HCT116 (cell line): ENCODE measurements around the gene FRMD4A. TPM values are rescaled to one million over a fixed set of nuclear protein-coding genes. Genes with fewer than 3 reads are reported as not detected.

Experiments
- ATAC-seq: fragments of 200-7000 bp; cut with Tn5 transposase; 2 replicates; pipeline ENCODE4 v1.9.1; 2020; ENCODE audit warnings: mild to moderate bottlenecking, moderate library complexity
- BruUV-seq: library from RNA; stranded (reverse); fragments of 400-500 nt; replicated peaks from 2 replicates; lab custom pipeline; 2021; lab: Mats Ljungman, UMichigan
- CTCF ChIA-PET: fragments of 300-600 bp; sonication (Branson Sonifier 250); formaldehyde crosslinking; loops from one replicate; lab custom pipeline; 2021; ENCODE audit warnings: antibody characterized with exemption; lab: Charles Lee
- POLR2A ChIA-PET: fragments of 300-600, 350-600 bp; sonication (Branson Sonifier 250); formaldehyde crosslinking; loops from one replicate; lab custom pipeline; 2021; ENCODE audit warnings: antibody characterized with exemption; lab: Charles Lee
- RAD21 ChIA-PET, 2 experiments: fragments of 300-600 bp; sonication (Branson Sonifier 250); formaldehyde crosslinking; loops; one replicate each; lab custom pipeline; 2023; ENCODE audit warnings: low total read pairs in 2 of 2; ENCODE audit not compliant: uncharacterized antibody in 2 of 2, unreplicated experiment in 2 of 2, low non-redundant PET in 1 of 2; lab: Charles Lee
- DNase-seq: peaks from one replicate; pipeline ENCODE4 v3.0.0-alpha.2; 2010; ENCODE audit warnings: low read depth, low spot score
- H2AFZ ChIP-seq: fragments of 200-600 bp; shearing (Covaris generic), sonication (generic); 2 replicates; pipeline ENCODE4 v1.6.1; 2017; ENCODE audit warnings: low read depth, mixed run types, mixed read lengths, antibody characterized with exemption, low read length; ENCODE audit not compliant: poor library complexity, severe bottlenecking
- H3K27ac ChIP-seq: 2 replicates; pipeline ENCODE4 v1.5.1; 2012; ENCODE audit warnings: low read depth, low read length
- H3K27me3 ChIP-seq: fragments of 200-600 bp; sonication (generic); 2 replicates; pipeline ENCODE4 v1.6.1; 2016; ENCODE audit warnings: mixed run types, low read length, mixed read lengths; ENCODE audit not compliant: insufficient read depth
- H3K36me3 ChIP-seq, 2 experiments: fragments of 200-500 bp in 1 of 2; fragments of 200-600 bp in 1 of 2; sonication (Bioruptor generic) in 1 of 2; sonication (generic) in 1 of 2; 2 replicates each; pipeline versions ENCODE4 v1.5.1 to v1.6.1; 2014 to 2016; ENCODE audit warnings: low read length in 2 of 2, inconsistent platforms in 1 of 2, mixed read lengths in 1 of 2, mixed run types in 1 of 2; ENCODE audit not compliant: insufficient read depth in 2 of 2, control insufficient read depth in 1 of 2
- H3K4me1 ChIP-seq, 2 experiments: fragments of 200-600 bp in 1 of 2; sonication (generic) in 1 of 2; 2 replicates each; pipeline versions ENCODE4 v1.5.1 to v1.6.1; 2012 to 2017; ENCODE audit warnings: low read length in 2 of 2, inconsistent platforms in 1 of 2, mild to moderate bottlenecking in 1 of 2, mixed read lengths in 1 of 2, mixed run types in 1 of 2, moderate library complexity in 1 of 2; ENCODE audit not compliant: insufficient read depth in 2 of 2, control insufficient read depth in 1 of 2
- H3K4me2 ChIP-seq: fragments of 200-600 bp; sonication (generic); 2 replicates; pipeline ENCODE4 v1.6.1; 2017; ENCODE audit warnings: mixed run types, low read length, mixed read lengths
- H3K4me3 ChIP-seq, 2 experiments: fragments of 200-600 bp in 1 of 2; sonication (generic) in 1 of 2; replicated peaks in 1 of 2; 2 replicates each; pipeline ENCODE4 v1.5.1; 2011 to 2016; ENCODE audit warnings: low read length in 2 of 2, control low read depth in 1 of 2, low read depth in 1 of 2, mild to moderate bottlenecking in 1 of 2, mixed read lengths in 1 of 2, mixed run types in 1 of 2
- H3K79me2 ChIP-seq: fragments of 200-600 bp; sonication (generic); 2 replicates; pipeline ENCODE4 v1.6.1; 2017; ENCODE audit warnings: mild to moderate bottlenecking, mixed run types, low read length, moderate library complexity, mixed read lengths; ENCODE audit not compliant: insufficient read depth
- H3K9ac ChIP-seq: fragments of 200-600 bp; sonication (generic); 2 replicates; pipeline ENCODE4 v1.6.1; 2016; ENCODE audit warnings: low read length, mixed read lengths
- H3K9me2 ChIP-seq: fragments of 200-600 bp; sonication (generic), shearing (Covaris generic); 2 replicates; pipeline ENCODE4 v1.6.1; 2017; ENCODE audit warnings: mixed run types, mild to moderate bottlenecking, moderate library complexity; ENCODE audit not compliant: insufficient read depth
- H3K9me3 ChIP-seq, 2 experiments: fragments of 200-500 bp in 1 of 2; fragments of 200-600 bp in 1 of 2; sonication (Bioruptor generic) in 1 of 2; sonication (generic) in 1 of 2; 2 replicates each; pipeline ENCODE4 v1.6.1; 2014 to 2017; ENCODE audit warnings: low read length in 2 of 2, mixed read lengths in 2 of 2, inconsistent platforms in 1 of 2, low read depth in 1 of 2, mild to moderate bottlenecking in 1 of 2, mixed run types in 1 of 2, moderate library complexity in 1 of 2; ENCODE audit not compliant: control insufficient read depth in 1 of 2, insufficient read depth in 1 of 2
- H4K20me1 ChIP-seq: fragments of 200-600 bp; sonication (generic), shearing (Covaris generic); 2 replicates; pipeline ENCODE4 v1.6.1; 2017; ENCODE audit warnings: mixed run types, mild to moderate bottlenecking, moderate library complexity; ENCODE audit not compliant: insufficient read depth
- CEBPB ChIP-seq: IDR thresholded peaks from 2 replicates; pipeline ENCODE4 v1.6.1; 2012; ENCODE audit warnings: low read depth
- EGR1 ChIP-seq: IDR thresholded peaks from 2 replicates; pipeline ENCODE4 v1.6.1; 2012; ENCODE audit warnings: low read depth
- FOSL1 ChIP-seq: IDR thresholded peaks from 2 replicates; pipeline ENCODE4 v1.6.1; 2012; ENCODE audit warnings: low read depth
- MAX ChIP-seq: IDR thresholded peaks from 2 replicates; pipeline ENCODE4 v1.6.1; 2012
- YY1 ChIP-seq: IDR thresholded peaks from 2 replicates; pipeline ENCODE4 v1.6.1; 2011; ENCODE audit warnings: low read length, low read depth, moderate library complexity, mild to moderate bottlenecking; ENCODE audit not compliant: insufficient replicate concordance; ENCODE audit errors: extremely low read depth
- ZFX ChIP-seq: fragments of 450-650 bp; IDR thresholded peaks from 2 replicates; pipeline ENCODE4 v1.6.1; 2017
- intact Hi-C: fragments of 100-400 bp; cut with micrococcal nuclease; formaldehyde crosslinking; loops from 2 replicates; pipeline ENCODE4 v1.10.0; 2022
- total RNA-seq: library from RNA; stranded (reverse); gene quantifications from one replicate; pipeline ENCODE4 v1.2.1, GENCODE V29; 2021; ENCODE audit not compliant: unreplicated experiment
- TF ChIP-seq, protein P1 (sequence below): IDR thresholded peaks from 2 replicates; pipeline ENCODE4 v1.6.1; 2012
- TF ChIP-seq, protein P2 (sequence below): IDR thresholded peaks from 2 replicates; pipeline ENCODE4 v1.6.1; 2011; ENCODE audit warnings: mild to moderate bottlenecking, low read length, moderate library complexity; ENCODE audit not compliant: insufficient replicate concordance; ENCODE audit errors: extremely low read depth

Gene FRMD4A
- total RNA-seq, 1 experiment from 2014 or later: 0.20 TPM

DNA sequence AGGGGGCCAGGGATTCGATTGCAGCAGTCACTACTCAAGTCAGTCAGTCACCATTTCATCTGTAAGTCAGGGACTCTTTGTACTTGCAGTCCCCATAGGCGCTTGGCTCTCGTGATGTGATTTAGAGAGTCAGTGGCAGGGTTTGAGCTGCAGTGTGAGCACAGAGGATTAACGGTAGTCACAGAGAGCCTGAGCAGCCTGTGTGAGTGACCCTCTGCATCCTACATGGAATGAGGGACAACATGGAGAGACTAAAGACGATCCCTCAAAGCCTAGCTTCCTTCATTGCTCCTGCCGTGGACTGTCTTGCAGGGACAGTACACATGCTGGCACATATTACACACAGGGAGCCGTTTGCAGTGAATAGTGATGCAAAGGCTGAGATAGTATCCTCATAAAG is 687.7 kb downstream of the FRMD4A start:
- no peak overlapping the region for H3K4me3 ChIP-seq
- ATAC-seq (no peak), DNase-seq (no peak)
- no peak overlapping the region for H3K27ac ChIP-seq
- POLR2A ChIA-PET: no interaction called here
- peaks cover 3 to 18% of the 10 kb centered on the region in 2 experiments; a peak in 2 of 4 replicates for H3K9me3 ChIP-seq
- no peaks in the 10 kb centered on the region for H3K4me1 ChIP-seq
- no TSS peak for BruUV-seq
- CTCF ChIA-PET: no interaction called here
- no peaks in the 10 kb centered on the region for H3K9me2 ChIP-seq
- intact Hi-C loops: no loop called here
- no peaks in the 10 kb centered on the region for H3K79me2 ChIP-seq
- TF ChIP-seq YY1: no peak
- TF ChIP-seq, protein P1, sequence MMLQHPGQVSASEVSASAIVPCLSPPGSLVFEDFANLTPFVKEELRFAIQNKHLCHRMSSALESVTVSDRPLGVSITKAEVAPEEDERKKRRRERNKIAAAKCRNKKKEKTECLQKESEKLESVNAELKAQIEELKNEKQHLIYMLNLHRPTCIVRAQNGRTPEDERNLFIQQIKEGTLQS: no peak
- TF ChIP-seq, protein P2, sequence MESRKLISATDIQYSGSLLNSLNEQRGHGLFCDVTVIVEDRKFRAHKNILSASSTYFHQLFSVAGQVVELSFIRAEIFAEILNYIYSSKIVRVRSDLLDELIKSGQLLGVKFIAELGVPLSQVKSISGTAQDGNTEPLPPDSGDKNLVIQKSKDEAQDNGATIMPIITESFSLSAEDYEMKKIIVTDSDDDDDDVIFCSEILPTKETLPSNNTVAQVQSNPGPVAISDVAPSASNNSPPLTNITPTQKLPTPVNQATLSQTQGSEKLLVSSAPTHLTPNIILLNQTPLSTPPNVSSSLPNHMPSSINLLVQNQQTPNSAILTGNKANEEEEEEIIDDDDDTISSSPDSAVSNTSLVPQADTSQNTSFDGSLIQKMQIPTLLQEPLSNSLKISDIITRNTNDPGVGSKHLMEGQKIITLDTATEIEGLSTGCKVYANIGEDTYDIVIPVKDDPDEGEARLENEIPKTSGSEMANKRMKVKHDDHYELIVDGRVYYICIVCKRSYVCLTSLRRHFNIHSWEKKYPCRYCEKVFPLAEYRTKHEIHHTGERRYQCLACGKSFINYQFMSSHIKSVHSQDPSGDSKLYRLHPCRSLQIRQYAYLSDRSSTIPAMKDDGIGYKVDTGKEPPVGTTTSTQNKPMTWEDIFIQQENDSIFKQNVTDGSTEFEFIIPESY: no peak
- TF ChIP-seq CEBPB: no peak
- TF ChIP-seq ZFX: no peak
- TF ChIP-seq FOSL1: no peak
- H2AFZ ChIP-seq: no peak overlapping the region
- RAD21 ChIA-PET: no interaction called here
- no peak overlapping the region for H3K9ac ChIP-seq
- H3K27me3 ChIP-seq: no peaks in the 10 kb centered on the region
- no peaks in the 10 kb centered on the region for H4K20me1 ChIP-seq
- no peaks in the 10 kb centered on the region for H3K36me3 ChIP-seq
- no peak overlapping the region for H3K4me2 ChIP-seq

GRCh38 chr10:13642293-13642692 is 688.4 kb downstream of the FRMD4A start:
- intact Hi-C loops: no loop called here
- Histone ChIP-seq H3K36me3 (no peaks in the 10 kb centered on the region), H3K9ac (no peak overlapping the region), H3K27me3 (no peaks in the 10 kb centered on the region), H3K9me3 (peaks cover 3 to 18% of the 10 kb centered on the region in 2 experiments; a peak in 2 of 4 replicates), H3K4me1 (no peaks in the 10 kb centered on the region), H4K20me1 (no peaks in the 10 kb centered on the region), H3K4me2 (no peak overlapping the region), H2AFZ (no peak overlapping the region), H3K79me2 (no peaks in the 10 kb centered on the region), H3K9me2 (no peaks in the 10 kb centered on the region), H3K27ac (no peak overlapping the region), H3K4me3 (no peak overlapping the region)
- ChIA-PET RAD21 (no interaction called here), CTCF (no interaction called here), POLR2A (no interaction called here)
- ATAC-seq: no peak
- no TSS peak for BruUV-seq
- TF ChIP-seq ZFX (no peak), MAX (no peak), EGR1 (no peak)
- DNase-seq: no peak
